Measurements from ENCODE around the gene ZBTB44. TPM values are rescaled to one million over a fixed set of nuclear protein-coding genes. Genes with fewer than 3 reads are reported as not detected.

The ZBTB44 gene
- total RNA-seq, 2 experiments from 2014 or later, result 37.6 to 42.9 TPM

DNA sequence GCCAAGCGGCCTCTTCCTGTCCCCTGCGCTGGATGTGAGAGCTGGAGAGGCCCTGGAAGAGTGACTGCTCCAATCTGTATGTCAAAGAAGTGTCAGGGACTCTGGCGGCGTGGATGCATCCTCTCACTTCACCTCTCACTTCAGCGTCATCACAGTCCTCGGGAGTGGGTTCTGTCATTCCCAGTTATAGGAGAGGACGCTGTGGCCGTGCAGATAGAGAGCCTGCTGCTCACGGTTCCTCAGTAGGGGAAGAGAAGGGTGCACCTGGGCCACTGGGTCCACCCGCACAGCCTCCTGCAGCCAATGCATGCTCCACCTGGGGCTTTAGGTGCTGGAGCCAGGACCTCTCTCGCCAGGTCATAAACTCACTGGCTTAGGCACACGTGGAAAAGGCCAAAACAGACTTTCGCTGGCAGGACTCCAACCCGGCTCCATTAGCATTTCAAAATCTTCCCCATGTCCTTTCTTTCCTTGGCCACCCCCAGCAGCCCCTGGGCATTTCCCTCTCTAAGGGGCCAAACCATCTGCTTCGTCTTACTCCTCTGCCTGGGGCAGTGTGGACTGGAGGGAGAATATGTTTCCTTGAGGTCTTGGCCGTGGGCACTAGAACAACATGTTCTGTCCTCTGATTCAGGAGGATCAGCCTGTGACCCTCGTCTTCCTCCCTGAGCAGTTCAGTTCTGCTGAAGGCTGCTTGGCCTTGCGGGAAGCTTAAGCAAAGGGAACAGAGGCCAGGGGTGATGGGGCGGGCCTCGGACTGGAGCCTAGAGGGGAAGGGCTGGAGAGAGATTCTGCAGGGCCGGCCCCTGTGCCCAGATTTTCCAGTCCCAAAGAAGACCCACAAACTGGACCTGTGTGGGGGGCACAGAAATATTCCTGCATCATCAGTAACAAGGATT lies 97.3 kb downstream of the ZBTB44 start:
- CTCF ChIA-PET, result no interaction called here
- POLR2A ChIA-PET, result no interaction called here

DNA sequence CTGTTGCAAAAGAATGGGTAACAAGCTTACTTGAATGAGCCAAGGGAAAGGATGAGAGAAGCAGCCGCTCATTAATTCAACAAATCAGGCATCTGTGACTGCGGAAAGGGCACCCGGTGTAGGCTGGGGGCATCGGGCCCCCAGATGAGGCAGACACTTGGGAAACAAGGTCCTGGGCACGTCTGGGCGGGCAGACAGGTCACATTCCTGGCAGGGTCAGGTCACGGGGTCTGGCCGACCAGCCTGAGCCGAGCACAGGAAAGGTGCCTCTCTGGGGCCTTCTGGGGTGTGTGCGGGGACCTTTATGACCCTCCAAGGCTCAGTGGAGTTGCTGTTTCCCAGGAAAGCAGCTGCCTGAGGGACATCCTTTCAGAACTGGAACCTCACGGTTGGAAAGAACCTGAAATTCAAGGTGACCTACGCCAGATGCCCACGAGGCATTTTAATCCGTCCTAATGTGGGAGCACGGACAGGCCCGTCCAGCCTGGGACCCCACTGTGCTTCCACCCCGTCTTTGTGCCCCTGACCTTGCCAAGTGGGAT lies 98.1 kb downstream of the ZBTB44 start:
- ChIA-PET POLR2A (no interaction called here), CTCF (no interaction called here)

DNA sequence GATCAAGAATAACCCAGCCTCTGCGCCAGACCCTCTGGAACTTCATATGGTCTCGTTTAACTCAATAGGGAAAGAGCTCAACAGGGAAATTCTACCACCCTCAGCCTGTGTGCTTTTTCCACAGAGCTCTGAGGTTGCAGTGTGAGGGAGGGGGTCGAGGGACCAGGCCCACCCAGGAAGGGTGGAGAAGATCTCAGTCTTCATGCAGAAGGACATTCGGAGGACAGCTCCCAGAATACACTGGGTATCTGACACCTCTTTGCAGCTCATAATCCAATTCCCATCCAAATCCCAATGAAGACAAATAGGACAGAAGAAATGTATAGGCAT lies 98.5 kb downstream of the ZBTB44 start:
- ChIA-PET POLR2A (no interaction called here), CTCF (no interaction called here)

DNA sequence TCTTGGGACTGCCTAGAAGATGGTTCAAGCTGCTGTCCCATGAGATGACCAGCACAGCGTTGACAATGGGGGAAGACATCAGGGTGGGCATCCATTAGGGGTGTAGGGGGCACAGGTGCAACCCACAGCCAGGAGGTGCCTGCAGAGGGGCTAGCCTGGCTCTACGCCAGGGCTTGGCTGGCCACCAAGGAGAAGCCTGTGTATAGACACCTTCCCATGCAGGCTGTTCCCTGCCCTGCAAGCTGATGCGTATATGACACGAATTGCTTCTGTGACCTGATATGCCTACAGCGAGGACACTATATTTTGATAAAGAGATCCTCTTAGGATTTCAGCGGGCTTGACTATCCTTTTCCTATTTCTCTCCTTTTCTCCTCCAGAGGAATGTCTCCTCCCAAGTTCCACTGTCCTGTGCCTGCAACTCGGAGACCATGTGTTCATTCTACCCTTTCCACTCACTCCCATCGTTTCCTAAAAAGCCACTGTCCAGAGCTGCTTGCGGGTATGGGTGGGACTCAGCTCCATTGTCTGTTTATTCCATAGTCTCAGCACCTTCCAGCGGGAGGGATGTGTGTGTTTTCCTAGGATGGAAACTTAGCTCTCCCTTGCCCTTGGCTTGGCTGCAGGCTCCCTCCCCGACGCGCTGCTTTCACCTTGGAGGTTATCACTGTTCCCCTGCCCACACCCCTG lies 99.0 kb downstream of the ZBTB44 start:
- ChIA-PET POLR2A (no interaction called here), CTCF (no interaction called here)

DNA sequence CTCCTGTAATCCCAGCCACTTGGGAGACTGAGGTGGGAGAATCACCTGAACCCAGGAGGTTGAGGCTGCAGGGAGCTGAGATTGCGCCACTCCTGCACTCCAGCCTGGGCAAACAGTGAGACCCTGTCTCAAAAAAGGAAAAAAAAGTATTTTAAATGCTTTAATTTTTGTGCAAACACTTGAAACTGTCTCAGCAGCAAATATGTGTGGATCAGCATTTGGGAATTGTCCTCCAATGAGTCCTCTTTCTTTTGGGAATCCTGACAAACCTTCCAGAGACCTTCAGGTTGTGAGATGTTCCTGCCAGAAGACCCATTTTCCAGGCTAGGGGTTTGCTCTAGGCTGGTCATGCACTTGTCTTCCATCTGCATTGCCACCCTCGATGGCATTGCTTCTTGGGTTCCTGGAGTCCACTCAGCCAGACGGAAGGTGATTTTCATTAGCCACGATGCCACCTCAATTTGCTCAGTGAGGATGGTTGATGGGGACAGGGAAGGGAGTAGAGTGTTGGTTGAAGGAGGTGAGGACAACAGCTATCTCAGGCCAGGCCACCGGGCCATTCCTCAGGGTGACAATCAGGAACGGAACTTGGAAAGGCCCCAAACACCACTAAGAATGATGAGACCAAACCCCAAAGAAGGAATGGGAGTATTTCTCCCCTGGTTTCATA lies 99.7 kb downstream of the ZBTB44 start:
- CTCF ChIA-PET, result no interaction called here
- POLR2A ChIA-PET, result no interaction called here

DNA sequence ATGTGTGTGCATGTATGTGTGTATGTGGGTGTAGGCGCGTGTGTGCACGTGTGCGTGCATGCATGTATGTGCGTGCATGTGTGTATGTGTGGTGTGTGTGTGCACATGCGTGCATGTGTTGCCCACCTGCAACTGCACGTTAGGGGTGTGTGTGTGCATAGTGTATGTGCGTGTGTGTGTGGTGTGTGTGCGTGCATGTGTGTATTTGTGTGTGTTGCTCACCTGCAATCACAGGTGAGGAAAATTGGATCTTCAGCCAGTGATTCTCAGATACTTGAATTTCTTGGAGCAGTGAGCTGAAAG lies 100.8 kb downstream of the ZBTB44 start:
- CTCF ChIA-PET, result no interaction called here
- POLR2A ChIA-PET, result no interaction called here

DNA sequence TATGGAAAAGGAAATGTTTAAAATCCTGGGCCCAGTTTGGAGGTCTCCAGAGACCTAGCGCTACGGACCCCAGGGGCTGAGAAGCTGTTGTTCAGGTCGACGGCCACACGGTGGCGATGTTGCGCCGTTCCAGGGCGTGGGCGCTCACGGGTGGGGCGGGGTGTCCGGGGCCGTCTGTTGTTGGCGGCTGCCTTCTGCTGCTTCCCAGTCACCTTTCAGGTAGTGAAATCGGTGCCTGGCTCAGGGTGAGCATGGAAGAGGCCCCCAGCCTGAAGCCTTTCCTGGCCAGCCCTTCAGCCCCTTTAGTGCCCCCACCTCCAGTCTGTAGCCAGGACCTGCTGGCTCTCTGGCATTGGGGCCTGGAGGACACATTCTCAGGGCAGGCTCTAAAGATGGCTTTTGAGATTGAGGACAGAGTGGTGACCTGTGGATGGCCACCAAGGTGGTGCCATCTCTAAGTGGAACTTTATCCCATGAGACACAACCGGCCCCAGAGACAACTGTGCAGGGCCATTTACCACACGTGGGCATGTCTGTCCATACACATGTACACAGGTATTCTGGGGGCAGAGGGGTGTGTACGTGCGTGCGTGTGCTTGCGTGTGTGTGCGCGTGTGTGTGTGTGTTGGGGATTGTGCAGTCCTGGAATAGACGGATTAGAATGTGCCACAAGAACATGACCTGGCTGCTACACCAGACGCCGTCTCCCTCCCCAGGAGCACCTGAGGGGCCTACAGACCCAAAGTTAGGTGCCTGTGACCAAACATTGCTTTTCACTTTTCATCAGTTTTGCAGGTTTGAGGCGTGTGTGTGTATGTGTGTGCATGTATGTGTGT lies 101.4 kb downstream of the ZBTB44 start:
- ChIA-PET CTCF (interaction anchor here (0.7 to 1.6 kb wide), 10 partner anchors 9 to 649 kb away, joined by 3 to 13 read pairs (median 3); no protein-coding TSS in a partner anchor), POLR2A (no interaction called here)

DNA sequence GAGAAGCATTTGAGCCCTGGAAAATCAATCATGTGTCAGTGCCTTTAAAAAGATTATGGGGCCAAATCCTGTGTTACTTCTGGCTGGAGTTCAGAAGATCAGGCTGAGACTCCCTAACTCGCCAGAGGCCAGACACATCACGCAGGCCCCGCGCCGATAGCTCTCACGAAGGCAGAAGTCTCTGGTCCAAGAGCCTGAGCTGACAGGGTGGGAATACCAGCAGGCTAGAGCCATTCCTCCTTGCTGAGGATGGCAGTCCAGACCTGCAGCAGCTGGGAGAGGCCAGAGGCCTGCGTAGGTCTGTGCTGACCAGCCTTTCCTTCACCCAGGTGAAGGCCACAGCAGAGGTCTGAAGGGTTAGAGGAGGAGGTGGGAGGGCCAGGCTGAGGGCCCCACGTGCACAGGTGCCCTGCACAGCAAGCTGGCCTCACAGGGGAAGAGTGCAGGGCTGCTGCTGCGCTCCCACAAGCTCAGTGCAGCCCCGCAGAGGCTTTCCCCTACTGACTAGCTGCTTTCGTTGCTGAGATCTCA lies 102.2 kb downstream of the ZBTB44 start:
- CTCF ChIA-PET, result interaction anchor here (0.7 to 1.6 kb wide), 10 partner anchors 10 to 650 kb away, joined by 3 to 13 read pairs (median 3); no protein-coding TSS in a partner anchor
- POLR2A ChIA-PET, result no interaction called here

DNA sequence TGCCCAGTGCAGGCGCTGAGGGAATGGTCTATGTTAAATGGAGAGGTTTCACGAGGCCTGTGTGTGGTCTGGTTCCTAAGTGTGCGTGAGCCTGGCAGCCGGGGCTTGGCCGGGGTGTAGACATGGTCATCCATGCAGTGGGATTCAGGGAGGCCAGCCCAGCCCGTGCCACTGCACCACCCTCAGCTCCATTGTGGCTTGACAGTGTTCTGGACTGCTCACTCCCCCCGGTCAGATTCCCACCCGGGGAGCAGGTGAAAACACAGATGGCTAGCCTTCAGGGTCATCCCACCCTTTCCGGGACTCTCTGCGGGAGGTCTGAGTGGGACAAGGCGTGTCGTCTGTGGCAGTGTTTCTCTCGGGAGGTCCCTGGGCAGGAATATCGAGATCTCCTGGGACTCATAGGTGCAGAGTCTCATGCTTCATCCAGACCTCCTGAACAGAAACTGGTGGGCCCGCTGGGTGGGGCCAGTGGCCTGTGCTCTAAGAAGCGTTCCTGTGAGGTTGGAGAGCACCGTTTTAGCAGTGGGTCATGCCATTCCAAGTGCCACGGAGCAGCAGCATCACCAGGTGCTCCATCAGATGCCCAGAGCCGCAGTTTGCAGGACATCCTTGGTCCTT lies 102.8 kb downstream of the ZBTB44 start:
- ChIA-PET POLR2A (no interaction called here), CTCF (interaction anchor here (1.1 to 1.6 kb wide), 4 partner anchors 79 to 223 kb away, joined by 3 to 9 read pairs (median 4); no protein-coding TSS in a partner anchor)

DNA sequence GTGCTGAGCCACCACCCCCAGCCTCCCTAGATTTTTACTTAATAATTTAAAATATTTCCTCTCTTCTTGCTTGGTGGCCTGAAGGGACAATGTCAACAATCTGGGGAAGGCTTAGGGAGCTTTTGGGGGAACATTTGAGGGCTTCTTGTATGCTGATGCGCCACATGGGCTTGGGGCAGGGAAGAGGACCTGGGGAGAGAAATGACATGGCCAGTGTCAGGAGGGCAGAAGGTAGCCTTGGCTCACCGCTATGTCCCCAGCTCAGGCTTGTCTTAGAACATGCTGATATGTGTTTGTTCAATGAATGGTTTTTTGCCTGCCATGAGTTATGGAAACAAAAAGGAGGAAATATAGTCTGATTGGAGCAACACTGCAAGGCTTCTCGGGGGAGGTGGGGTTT lies 103.6 kb downstream of the ZBTB44 start:
- CTCF ChIA-PET, result no interaction called here

DNA sequence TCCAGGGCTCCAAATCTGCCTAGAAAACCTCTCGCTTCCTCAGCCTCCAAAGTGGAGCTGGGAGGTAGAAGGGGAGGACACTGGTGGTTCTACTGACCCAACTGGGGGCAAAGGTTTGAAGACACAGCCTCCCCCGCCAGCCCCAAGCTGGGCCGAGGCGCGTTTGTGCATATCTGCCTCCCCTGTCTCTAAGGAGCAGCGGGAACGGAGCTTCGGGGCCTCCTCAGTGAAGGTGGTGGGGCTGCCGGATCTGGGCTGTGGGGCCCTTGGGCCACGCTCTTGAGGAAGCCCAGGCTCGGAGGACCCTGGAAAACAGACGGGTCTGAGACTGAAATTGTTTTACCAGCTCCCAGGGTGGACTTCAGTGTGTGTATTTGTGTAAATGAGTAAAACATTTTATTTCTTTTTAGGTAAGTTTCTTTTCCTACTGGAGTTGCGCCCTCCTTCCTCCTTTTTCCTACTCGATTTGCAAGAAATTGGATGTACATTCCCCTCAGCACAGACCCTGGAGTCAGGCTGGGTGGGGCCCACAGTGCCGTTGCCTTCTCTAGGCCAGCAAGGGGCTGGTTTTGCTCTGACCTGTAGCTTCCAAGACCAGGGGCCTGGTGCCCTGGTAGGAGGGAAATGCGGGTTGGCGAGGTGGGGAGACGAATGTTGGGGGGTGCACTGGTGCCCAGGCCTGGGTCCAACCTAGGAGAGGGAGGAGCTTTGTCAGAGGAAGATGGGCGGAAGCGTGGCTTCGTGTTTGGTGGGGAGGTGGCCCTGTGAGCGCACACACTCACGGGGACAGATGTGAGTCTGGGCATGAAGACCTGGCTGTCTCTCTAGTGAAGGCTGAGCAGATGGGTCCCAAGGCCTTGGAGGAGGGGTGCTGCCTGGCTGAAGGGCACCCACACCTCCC lies 104.5 kb downstream of the ZBTB44 start:
- POLR2A ChIA-PET, result no interaction called here
- CTCF ChIA-PET, result no interaction called here

More for the DNA sequence above, 103.6 kb downstream of the ZBTB44 start:
- POLR2A ChIA-PET, result no interaction called here

DNA sequence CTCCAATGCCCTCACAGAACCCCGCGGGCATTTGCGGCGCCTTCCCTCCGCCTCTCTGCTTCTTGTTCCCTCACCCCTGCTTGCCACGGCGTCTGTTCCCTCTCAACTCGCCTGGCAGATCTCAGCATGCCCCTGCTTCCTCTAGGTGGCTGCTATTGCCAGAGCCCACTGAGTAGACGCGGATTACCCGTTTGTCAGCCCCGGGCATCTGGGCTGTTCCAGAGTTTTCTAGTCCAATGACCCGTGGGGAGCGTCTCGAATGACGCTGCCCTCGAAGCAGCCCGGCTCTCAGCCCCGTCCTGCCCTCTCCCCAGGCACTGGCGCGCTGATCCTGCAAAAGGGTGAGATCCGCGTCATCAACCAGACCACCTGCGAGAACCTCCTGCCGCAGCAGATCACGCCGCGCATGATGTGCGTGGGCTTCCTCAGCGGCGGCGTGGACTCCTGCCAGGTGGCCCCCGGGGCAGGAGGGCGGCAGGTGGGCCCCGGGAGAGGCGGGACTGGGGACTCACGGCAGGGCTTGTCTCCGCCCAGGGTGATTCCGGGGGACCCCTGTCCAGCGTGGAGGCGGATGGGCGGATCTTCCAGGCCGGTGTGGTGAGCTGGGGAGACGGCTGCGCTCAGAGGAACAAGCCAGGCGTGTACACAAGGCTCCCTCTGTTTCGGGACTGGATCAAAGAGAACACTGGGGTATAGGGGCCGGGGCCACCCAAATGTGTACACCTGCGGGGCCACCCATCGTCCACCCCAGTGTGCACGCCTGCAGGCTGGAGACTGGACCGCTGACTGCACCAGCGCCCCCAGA lies 105.4 kb downstream of the ZBTB44 start:
- ChIA-PET CTCF (no interaction called here), POLR2A (no interaction called here)

DNA sequence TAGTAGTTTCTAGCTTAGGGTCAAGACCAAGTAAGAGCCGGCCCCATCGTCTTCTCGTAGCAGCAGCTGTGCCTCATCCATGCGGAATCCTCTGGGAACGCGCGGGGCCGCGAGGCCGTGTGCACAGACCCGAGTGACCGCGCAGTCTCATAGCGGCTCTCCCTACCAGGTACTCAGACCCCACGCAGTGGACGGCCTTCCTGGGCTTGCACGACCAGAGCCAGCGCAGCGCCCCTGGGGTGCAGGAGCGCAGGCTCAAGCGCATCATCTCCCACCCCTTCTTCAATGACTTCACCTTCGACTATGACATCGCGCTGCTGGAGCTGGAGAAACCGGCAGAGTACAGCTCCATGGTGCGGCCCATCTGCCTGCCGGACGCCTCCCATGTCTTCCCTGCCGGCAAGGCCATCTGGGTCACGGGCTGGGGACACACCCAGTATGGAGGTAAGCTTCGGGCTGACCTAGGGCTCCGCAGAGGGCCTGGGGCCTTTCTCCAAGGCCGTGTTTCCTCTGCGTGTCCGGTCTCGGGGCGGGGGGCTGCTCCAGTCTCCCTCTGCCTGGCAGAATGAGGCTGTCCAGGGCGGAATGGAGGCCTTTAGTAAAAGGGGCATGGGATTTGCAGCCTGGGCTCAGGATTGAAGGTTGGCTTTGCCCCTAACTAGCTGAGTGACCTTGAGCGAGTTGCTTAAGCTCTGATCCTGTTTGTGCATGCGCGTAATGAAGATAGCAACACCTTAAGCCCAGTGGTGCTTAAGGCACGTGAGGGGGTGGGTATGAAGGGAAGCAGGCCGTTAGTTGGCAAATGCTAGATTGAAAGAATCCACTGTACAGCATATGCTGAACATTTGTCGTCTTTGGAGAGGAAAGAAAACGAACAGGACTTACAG lies 106.2 kb downstream of the ZBTB44 start:
- CTCF ChIA-PET, result no interaction called here
- POLR2A ChIA-PET, result no interaction called here

DNA sequence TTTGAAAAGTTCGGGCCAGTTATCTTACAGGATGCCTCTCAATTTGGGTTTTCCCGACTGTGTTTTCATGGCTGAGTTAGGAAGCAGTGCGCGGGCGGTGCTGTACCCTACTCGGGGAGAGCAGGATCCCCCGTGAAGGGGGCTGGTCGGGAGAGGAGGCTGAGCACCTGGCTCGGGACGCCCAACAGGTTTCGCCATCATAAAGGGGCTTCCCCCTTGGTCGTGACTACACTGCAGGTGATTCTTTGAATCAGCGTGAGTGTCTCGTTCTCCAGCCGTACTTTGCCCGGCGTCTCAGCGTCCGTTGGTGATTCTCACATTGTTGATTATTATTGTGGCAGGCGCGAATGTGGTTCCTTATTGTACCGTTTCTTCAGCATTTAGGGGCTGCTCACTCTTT lies 108.6 kb downstream of the ZBTB44 start:
- ChIA-PET POLR2A (no interaction called here), CTCF (no interaction called here)

DNA sequence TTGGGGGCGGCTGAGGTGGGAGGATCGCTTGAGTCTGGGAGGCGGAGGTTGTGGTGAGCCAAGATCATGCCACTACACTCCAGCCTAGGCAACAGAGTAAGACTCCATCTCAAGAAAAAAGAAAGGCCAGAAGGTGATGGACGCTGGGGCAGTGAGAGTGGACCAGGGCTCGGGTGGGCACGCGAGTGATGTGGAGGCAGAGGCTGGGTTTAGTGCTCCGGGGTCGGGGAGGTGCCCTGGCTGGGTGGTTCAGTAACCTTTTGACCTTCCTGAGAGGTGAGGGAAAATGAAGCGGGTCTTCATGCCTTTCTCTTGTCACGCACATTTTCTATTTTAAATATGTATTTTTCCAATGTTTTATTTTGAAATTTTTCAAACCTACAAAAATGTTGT lies 110.0 kb downstream of the ZBTB44 start:
- CTCF ChIA-PET, result no interaction called here
- POLR2A ChIA-PET, result no interaction called here

All from activated CD8-positive, alpha-beta memory T cell treated with anti-CD3 and anti-CD28 coated beads for 36 hours (primary cell).